Ascending aorta (tissue), 2 donors: Measurements from ENCODE around the gene HYAL2. TPM values are rescaled to one million over a fixed set of nuclear protein-coding genes. Genes with fewer than 3 reads are reported as not detected.

Source experiments
- DNase-seq, 2 donors: peaks; one replicate each; pipeline ENCODE4 v3.0.0-alpha.2; 2019; ENCODE audit warnings: low spot score in 2 of 2
- H3K27ac ChIP-seq, 2 donors: fragments of 200-600 bp; sonication (generic); one replicate each; pipeline ENCODE4 v1.5.1; 2016 to 2017; ENCODE audit warnings: mild to moderate bottlenecking in 1 of 2
- H3K27me3 ChIP-seq: fragments of 200-600 bp; sonication (generic); one replicate; pipeline ENCODE4 v1.5.1; 2017
- H3K36me3 ChIP-seq, 2 donors: fragments of 200-600 bp; sonication (generic); one replicate each; pipeline ENCODE4 v1.5.1; 2016
- H3K4me1 ChIP-seq, 2 donors: fragments of 200-600 bp; sonication (generic); one replicate each; pipeline ENCODE4 v1.5.1; 2016 to 2017; ENCODE audit warnings: mild to moderate bottlenecking in 1 of 2
- H3K4me3 ChIP-seq, 2 donors: fragments of 200-600 bp; sonication (generic); one replicate each; pipeline ENCODE4 v1.5.1; 2016 to 2017; ENCODE audit warnings: mild to moderate bottlenecking in 1 of 2
- H3K9me3 ChIP-seq, 2 donors: fragments of 200-600 bp; sonication (generic); one replicate each; pipeline ENCODE4 v1.5.1; 2016
- intact Hi-C: fragments of 100-400 bp; cut with DNase I; formaldehyde crosslinking; loops from one replicate; pipeline ENCODE4 v1.15.1; 2023
- total RNA-seq: library from RNA; depleted of rRNA; stranded (reverse); fragments of >200 nt; gene quantifications from one replicate; pipeline ENCODE4 v1.1.0, GENCODE V29; 2016
- TF ChIP-seq, protein P1 (sequence below), 3 experiments: fragments of 200-600 bp in 2 of 3; fragments of 450-650 bp in 1 of 3; sonication (generic) in 2 of 3; IDR thresholded peaks; one replicate each; pipeline ENCODE4 v1.5.1; 2016 to 2019; ENCODE audit warnings: antibody characterized with exemption in 3 of 3, mild to moderate bottlenecking in 1 of 3, moderate library complexity in 1 of 3

Gene HYAL2
- total RNA-seq, 1 donor from 2014 or later, result 449 TPM

DNA sequence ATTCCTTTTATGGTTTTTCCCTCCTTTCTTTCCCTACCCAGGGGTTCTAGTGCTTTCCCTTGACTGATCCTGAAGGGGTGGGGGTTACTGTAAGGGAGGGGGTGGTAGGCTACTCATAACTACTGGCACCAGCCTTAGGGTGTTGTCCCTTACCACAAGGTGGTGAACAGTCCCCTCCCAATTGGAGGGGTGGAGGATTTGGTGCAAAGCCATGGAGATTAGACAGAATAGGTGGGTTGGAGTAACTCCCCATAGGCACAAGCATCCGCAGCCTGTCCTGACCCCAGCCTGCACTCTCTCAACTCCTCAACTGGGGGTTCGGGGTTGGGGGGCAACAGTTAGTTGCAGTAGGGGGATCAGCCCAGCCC is 2.6 kb upstream of the HYAL2 start:
- intact Hi-C loops, result no loop called here
- H3K27me3 ChIP-seq, result no peaks in the 10 kb centered on the region
- H3K4me1 ChIP-seq, result peaks cover 8 to 30% of the 10 kb centered on the region in 2 donors
- H3K36me3 ChIP-seq, result peaks cover 8 to 24% of the 10 kb centered on the region in 2 donors
- no peaks in the 10 kb centered on the region for H3K9me3 ChIP-seq
- no peak overlapping the region for H3K4me3 ChIP-seq
- DNase-seq, result no peak
- TF ChIP-seq, protein P1, sequence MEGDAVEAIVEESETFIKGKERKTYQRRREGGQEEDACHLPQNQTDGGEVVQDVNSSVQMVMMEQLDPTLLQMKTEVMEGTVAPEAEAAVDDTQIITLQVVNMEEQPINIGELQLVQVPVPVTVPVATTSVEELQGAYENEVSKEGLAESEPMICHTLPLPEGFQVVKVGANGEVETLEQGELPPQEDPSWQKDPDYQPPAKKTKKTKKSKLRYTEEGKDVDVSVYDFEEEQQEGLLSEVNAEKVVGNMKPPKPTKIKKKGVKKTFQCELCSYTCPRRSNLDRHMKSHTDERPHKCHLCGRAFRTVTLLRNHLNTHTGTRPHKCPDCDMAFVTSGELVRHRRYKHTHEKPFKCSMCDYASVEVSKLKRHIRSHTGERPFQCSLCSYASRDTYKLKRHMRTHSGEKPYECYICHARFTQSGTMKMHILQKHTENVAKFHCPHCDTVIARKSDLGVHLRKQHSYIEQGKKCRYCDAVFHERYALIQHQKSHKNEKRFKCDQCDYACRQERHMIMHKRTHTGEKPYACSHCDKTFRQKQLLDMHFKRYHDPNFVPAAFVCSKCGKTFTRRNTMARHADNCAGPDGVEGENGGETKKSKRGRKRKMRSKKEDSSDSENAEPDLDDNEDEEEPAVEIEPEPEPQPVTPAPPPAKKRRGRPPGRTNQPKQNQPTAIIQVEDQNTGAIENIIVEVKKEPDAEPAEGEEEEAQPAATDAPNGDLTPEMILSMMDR (IDR thresholded peaks at IDR 0.05), result no peak
- no peak overlapping the region for H3K27ac ChIP-seq

GRCh38 chr3:50324351-50325112 is 2.0 kb upstream of the HYAL2 start:
- TF ChIP-seq, protein P1 (IDR thresholded peaks at IDR 0.05), result peak; percentile 64 to 73 (median 68)
- peaks cover 12 to 34% of the 10 kb centered on the region in 2 donors for H3K4me1 ChIP-seq
- H3K27ac ChIP-seq, result peak overlapping the region in 1 of 2 donors; percentile 41
- H3K36me3 ChIP-seq, result peaks cover 2 to 18% of the 10 kb centered on the region in 2 donors
- H3K27me3 ChIP-seq, result no peaks in the 10 kb centered on the region
- no peak overlapping the region for H3K4me3 ChIP-seq
- DNase-seq, result peak in 1 of 2 donors; percentile 80
- intact Hi-C loops, result no loop called here
- H3K9me3 ChIP-seq, result no peaks in the 10 kb centered on the region

DNA sequence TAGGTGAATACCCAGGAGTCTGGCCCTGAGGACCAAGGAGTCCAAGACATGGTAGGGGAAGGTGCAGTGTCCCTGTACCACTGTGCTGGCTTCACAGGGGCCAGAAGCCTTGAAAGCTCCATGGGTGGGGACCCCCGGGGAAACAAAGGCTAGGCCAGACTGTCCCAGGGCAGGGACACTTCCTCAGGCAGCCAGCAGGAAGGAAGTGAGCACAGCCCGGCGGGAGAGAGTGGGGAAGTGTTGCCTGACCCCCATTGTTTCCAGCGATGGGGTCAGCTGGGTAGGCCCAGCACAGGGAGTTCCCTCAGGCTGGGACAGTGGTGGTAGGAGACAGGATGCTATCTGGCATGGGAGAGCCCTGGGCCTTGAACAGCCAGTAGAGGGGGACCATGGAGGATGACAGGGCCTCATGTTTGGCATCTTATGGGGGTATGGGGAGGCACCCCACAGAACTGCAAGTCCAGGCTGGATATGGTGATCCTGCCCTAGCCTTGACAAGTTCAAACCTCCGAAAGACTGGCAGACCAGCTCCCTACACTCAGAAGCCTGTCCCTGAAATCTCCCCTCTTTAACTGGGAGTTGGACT is 1.2 kb upstream of the HYAL2 start:
- Histone ChIP-seq H3K4me3 (no peak overlapping the region), H3K36me3 (peaks cover 0 to 17% of the 10 kb centered on the region in 2 donors), H3K9me3 (no peaks in the 10 kb centered on the region), H3K4me1 (peaks cover 12 to 39% of the 10 kb centered on the region in 2 donors), H3K27ac (peak overlapping the region; percentile 41 to 53), H3K27me3 (no peaks in the 10 kb centered on the region)
- intact Hi-C loops, result no loop called here
- peak in 1 of 2 donors; percentile 71 for DNase-seq
- TF ChIP-seq, protein P1 (IDR thresholded peaks at IDR 0.05), result no peak

DNA sequence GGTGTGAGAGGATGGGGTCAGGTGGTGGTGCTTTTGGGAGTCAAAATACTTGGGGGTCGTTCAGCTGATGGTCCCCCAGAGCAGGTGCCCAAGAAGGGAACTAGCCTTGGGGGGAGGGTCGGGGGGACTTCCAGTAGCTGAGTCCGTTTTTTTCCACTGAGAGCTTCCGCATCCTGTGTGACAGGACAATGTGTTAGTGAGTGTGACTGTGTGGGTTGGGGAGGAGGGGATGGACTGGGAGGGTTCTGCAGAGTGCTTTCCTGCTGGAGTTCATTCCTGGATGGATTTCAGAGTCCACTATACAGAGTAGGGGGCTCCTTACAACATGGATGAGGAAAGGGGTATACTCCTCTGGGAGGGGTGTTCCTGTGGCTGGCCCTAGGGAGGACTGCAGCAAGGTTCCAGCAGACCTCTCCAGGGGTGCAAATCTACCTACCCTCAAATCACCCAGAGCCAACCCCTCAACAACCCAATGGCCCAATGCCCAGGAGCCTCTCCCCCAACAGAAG is 601 bp upstream of the HYAL2 start:
- Histone ChIP-seq H3K27ac (peak overlapping the region; percentile 92 to 93), H3K27me3 (no peaks in the 10 kb centered on the region), H3K36me3 (peaks cover 0 to 22% of the 10 kb centered on the region in 2 donors), H3K9me3 (no peaks in the 10 kb centered on the region), H3K4me3 (no peak overlapping the region), H3K4me1 (peaks cover 12 to 37% of the 10 kb centered on the region in 2 donors)
- DNase-seq, result peak in 1 of 2 donors; percentile 67
- intact Hi-C loops, result no loop called here
- TF ChIP-seq, protein P1 (IDR thresholded peaks at IDR 0.05), result no peak

GRCh38 chr3:50322115-50322385 is 495 bp downstream of the HYAL2 start:
- Histone ChIP-seq H3K36me3 (peaks cover 0 to 26% of the 10 kb centered on the region in 2 donors), H3K4me3 (peak overlapping the region; percentile 66 to 81), H3K27me3 (no peaks in the 10 kb centered on the region), H3K27ac (peak overlapping the region; percentile 92 to 93), H3K9me3 (no peaks in the 10 kb centered on the region), H3K4me1 (peaks cover 10 to 31% of the 10 kb centered on the region in 2 donors)
- intact Hi-C loops, result no loop called here
- TF ChIP-seq, protein P1 (IDR thresholded peaks at IDR 0.05), result no peak
- no peak for DNase-seq
